Measurements from ENCODE around the gene SPIRE1. TPM values are rescaled to one million over a fixed set of nuclear protein-coding genes. Genes with fewer than 3 reads are reported as not detected.
"Not testable (repeated sequence)": the region's sequence is repeated elsewhere in the genome, so short reads cannot be mapped to it uniquely, and the experiment has no call there.

Gene SPIRE1
- total RNA-seq, 1 donor from 2014 or later: 16.9 TPM

DNA sequence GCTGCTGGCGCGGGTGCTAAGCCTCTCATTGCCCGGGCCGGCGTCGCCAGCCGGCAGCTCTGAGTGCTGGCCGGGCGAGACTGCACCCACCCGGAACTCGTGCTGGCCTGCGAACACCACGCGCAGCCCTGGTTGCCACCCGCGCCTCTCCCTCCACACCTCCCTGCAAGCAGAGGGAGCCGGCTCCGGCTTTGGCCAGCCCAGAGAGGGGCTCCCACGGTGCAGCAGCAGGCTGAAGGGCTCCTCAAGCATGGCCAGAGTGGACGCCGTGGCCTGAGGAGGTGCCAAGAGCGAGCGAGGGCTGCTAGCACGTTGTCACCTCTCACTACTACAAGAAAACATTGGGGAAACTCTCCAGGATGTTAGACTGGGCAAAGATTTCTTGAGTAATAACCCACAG is 98.6 kb downstream of the SPIRE1 start:
- TF ChIP-seq, protein P1, sequence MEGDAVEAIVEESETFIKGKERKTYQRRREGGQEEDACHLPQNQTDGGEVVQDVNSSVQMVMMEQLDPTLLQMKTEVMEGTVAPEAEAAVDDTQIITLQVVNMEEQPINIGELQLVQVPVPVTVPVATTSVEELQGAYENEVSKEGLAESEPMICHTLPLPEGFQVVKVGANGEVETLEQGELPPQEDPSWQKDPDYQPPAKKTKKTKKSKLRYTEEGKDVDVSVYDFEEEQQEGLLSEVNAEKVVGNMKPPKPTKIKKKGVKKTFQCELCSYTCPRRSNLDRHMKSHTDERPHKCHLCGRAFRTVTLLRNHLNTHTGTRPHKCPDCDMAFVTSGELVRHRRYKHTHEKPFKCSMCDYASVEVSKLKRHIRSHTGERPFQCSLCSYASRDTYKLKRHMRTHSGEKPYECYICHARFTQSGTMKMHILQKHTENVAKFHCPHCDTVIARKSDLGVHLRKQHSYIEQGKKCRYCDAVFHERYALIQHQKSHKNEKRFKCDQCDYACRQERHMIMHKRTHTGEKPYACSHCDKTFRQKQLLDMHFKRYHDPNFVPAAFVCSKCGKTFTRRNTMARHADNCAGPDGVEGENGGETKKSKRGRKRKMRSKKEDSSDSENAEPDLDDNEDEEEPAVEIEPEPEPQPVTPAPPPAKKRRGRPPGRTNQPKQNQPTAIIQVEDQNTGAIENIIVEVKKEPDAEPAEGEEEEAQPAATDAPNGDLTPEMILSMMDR (IDR thresholded peaks at IDR 0.05): no peak
- peaks cover 0 to 4% of the 10 kb centered on the region in 2 donors for H3K9me3 ChIP-seq
- no peak for DNase-seq (ENCODE audit: low spot score in 2 of 2)
- intact Hi-C loops (cut with DNase I): no loop called here
- H3K4me3 ChIP-seq: no peak overlapping the region
- H3K27ac ChIP-seq: no peak overlapping the region
- H3K4me1 ChIP-seq: no peaks in the 10 kb centered on the region
- peaks cover 0 to 3% of the 10 kb centered on the region in 2 donors for H3K36me3 ChIP-seq
- no peaks in the 10 kb centered on the region for H3K27me3 ChIP-seq

DNA sequence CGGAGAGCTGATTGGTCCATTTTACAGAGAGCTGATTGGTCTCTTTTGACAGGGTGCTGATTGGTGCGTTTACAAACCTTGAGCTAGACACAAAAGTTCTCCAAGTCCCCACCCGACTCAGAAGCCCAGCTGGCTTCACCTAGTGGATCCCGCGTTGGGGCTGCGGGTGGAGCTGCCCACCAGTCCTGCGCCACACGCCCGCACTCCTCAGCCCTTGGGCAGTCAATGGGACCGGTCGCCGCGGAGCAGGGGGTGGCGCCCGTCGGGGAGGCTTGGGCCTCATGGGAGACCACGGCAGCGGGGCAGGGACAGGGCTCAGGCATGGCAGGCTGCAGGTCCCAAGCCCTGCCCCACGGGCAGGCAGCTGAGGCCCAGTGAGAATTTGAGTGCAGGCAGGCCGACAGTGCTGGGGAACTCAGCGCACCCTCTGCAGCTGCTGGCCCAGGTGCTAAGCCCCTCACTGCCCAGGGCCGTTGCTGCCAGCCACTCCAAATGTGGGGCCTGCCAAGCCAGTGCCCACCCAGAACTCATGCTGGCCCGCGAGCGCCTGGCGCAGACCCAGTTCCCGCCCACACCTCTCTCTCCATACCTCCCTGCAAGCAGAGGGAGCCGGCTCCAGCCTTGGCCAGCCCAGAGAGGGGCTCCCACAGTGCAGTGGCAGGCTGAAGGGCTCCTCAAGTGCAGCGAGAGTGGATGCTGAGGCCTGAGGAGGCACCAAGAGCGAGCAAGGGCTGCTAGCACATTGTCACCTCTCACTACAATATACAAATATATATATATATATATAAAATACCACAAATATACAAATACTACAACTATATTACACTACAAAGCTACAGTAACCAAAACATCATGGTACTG is 100.7 kb downstream of the SPIRE1 start:
- Histone ChIP-seq H3K9me3 (peaks cover 0 to 4% of the 10 kb centered on the region in 2 donors), H3K27me3 (no peaks in the 10 kb centered on the region), H3K27ac (no peak overlapping the region), H3K4me1 (peaks cover 0 to under 1% of the 10 kb centered on the region in 2 donors), H3K4me3 (no peak overlapping the region), H3K36me3 (peaks cover 0 to 3% of the 10 kb centered on the region in 2 donors)
- intact Hi-C loops (cut with DNase I): no loop called here
- no peak for DNase-seq (ENCODE audit: low spot score in 2 of 2)
- TF ChIP-seq, protein P1 (IDR thresholded peaks at IDR 0.05): no peak

DNA sequence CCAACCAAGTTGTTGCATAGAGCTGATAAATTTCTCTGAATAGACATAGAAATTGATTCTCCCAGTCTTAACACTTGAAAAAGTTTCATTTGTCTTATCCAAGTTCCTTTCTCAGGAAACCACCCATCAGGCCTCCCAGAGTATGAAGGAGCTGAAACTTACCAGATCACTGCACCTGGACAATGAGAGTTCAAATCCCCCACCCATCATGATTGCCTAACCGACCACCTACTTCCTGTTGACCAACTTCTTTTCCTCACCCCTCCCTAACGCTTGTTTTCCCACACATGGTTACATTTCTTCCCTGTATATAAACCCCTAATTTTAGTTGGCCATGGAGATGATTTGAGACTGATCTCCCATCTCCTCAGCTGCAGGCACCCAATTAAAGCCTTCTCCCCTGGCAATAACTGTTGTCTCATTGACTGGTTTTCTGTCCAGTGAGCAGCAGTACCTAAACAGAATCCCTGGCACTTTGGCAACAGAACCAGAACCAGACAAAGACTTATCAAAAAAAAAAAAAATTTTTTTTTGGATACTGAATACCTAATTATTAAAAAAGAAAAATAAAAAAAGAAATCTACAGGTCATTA is 103.0 kb downstream of the SPIRE1 start:
- Histone ChIP-seq H3K4me1 (peaks cover 0 to 7% of the 10 kb centered on the region in 2 donors), H3K36me3 (peaks cover 0 to 3% of the 10 kb centered on the region in 2 donors), H3K27ac (no peak overlapping the region), H3K27me3 (no peaks in the 10 kb centered on the region), H3K4me3 (no peak overlapping the region), H3K9me3 (peaks cover 0 to 4% of the 10 kb centered on the region in 2 donors)
- TF ChIP-seq, protein P1 (IDR thresholded peaks at IDR 0.05): no peak
- DNase-seq (ENCODE audit: low spot score in 2 of 2): no peak
- intact Hi-C loops (cut with DNase I): no loop called here

DNA sequence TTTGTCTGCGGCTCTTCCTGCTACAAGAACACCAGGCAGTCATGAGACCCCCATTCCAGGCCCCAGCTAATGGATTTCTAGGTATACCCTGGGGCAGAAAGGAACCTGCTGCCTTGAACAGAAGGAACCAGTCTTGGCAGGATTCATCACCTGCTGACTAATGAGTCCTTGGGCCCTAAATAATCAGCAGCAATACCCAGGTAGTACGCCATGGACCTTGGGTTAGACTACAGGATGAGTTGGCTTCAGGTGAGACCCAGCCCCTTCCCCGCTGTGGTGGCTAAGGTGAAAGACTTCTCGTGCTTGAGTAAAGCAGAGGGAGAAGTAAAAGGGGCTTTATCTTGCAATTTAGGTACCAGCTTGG is 105.0 kb downstream of the SPIRE1 start:
- peaks cover 0 to 3% of the 10 kb centered on the region in 2 donors for H3K36me3 ChIP-seq
- peaks cover 0 to under 1% of the 10 kb centered on the region in 2 donors for H3K9me3 ChIP-seq
- TF ChIP-seq, protein P1 (IDR thresholded peaks at IDR 0.05): no peak
- H3K27ac ChIP-seq: no peak overlapping the region
- H3K4me3 ChIP-seq: no peak overlapping the region
- peaks cover 0 to 7% of the 10 kb centered on the region in 2 donors for H3K4me1 ChIP-seq
- DNase-seq (ENCODE audit: low spot score in 2 of 2): no peak
- no peaks in the 10 kb centered on the region for H3K27me3 ChIP-seq
- intact Hi-C loops (cut with DNase I): no loop called here

DNA sequence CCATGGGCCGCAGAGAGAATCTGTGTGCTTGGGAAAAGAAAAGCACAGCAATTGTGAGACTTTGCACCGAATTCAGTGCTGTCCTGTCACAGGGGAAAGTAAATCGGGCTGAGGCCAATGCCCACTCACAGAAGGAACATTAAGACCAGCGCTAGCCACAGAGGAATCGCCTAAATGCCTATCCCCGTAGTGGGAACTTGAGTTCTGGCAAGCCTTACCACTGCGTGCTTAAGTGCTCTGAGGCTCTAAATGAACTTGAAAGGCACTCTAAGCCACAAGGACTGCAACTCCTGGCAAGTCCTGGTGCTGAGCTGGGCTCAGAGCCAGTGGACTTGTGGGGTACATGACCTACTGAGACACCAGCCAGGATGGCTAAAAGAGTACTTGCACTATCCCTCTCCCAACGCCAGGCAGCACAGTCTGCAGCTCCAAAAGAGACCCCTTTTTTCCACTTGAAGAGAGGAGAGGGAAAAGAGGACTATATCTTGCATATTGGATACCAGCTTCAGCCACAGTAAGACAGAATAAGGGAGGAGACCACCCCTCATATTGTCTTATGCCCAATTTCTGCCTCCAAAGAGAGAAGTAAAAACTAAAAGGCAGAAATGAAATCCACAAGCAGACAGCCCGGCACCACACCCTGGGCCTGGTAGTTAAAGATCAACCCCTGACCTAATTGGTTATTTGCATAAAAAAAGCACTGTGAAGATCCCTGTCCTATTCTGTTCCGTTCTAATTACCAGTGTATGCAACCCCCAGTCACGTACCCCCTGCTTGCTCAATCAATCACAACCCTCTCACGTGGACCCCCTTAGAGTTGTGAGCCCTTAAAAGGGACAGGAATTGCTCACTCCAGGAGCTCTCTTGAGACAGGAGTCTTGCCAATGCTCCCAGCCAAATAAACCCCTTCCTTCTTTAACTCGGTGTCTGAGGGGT is 105.7 kb downstream of the SPIRE1 start:
- DNase-seq (ENCODE audit: low spot score in 2 of 2); H3K9me3 ChIP-seq; intact Hi-C loops (cut with DNase I); H3K27ac ChIP-seq; H3K36me3 ChIP-seq; H3K4me3 ChIP-seq; H3K4me1 ChIP-seq; H3K27me3 ChIP-seq: not testable (repeated sequence)

DNA sequence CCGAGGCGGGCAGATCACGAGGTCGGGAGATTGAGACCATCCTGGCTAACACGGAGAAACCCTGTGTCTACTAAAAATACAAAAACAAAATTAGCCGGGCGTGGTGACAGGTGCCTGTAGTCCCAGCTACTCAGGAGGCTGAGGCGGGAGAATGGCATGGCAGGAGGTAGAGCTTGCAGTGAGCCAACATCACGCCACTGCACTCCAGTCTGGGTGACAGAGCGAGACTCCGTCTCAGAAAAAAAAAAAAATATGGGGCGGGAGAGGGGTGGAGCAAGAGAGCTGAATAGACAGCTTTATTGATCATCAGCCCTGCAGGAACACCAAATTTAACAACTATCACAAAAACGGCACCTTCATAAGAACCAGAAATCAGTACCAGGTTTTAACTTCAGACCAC is 106.4 kb downstream of the SPIRE1 start:
- intact Hi-C loops (cut with DNase I): not testable (repeated sequence)

More for the DNA sequence above, 106.4 kb downstream of the SPIRE1 start:
- H3K36me3 ChIP-seq; H3K4me3 ChIP-seq; H3K9me3 ChIP-seq; H3K27ac ChIP-seq; H3K27me3 ChIP-seq; H3K4me1 ChIP-seq; DNase-seq (ENCODE audit: low spot score in 2 of 2): not testable (repeated sequence)

Data from ascending aorta (tissue), 2 donors.